Skeletal muscle tissue (tissue), 4 donors: ENCODE results near the gene PTP4A2. TPM values are rescaled to one million over a fixed set of nuclear protein-coding genes. Genes with fewer than 3 reads are reported as not detected.
A peak's percentile ranks its signal among the peaks of the same experiment; 100 is the strongest.

Source experiments
- H3K27ac ChIP-seq: one replicate; pipeline ENCODE4 v1.7.0; 2013; ENCODE audit warnings: mild to moderate bottlenecking, low read depth, low read length, inconsistent platforms
- H3K27me3 ChIP-seq, 3 donors: one replicate each; pipeline ENCODE4 v1.7.0; 2013; ENCODE audit warnings: low read length in 3 of 3; ENCODE audit not compliant: control insufficient read depth in 3 of 3, insufficient read depth in 3 of 3
- H3K36me3 ChIP-seq, 3 donors: one replicate each; pipeline ENCODE4 v1.7.0; 2013; ENCODE audit warnings: low read length in 3 of 3; ENCODE audit not compliant: control insufficient read depth in 3 of 3, insufficient read depth in 3 of 3
- H3K4me1 ChIP-seq, 3 donors: one replicate each; pipeline ENCODE4 v1.7.0; 2013; ENCODE audit warnings: low read length in 3 of 3, mild to moderate bottlenecking in 3 of 3; ENCODE audit not compliant: control insufficient read depth in 3 of 3, insufficient read depth in 3 of 3
- H3K4me3 ChIP-seq, 3 donors: one replicate each; pipeline ENCODE4 v1.7.0; 2013; ENCODE audit warnings: low read length in 3 of 3
- H3K9ac ChIP-seq, 3 donors: one replicate each; pipeline ENCODE4 v1.7.0; 2013; ENCODE audit warnings: low read length in 3 of 3, mild to moderate bottlenecking in 3 of 3, moderate library complexity in 2 of 3, low read depth in 1 of 3
- H3K9me3 ChIP-seq, 3 donors: one replicate each; pipeline ENCODE4 v1.7.0; 2013; ENCODE audit warnings: low read length in 3 of 3; ENCODE audit not compliant: control insufficient read depth in 3 of 3
- total RNA-seq: library from RNA; depleted of rRNA; stranded (reverse); fragments of >200 nt; gene quantifications from one replicate; pipeline ENCODE4 v1.2.3, GENCODE V29; 2014
- donor health status: Osteomylitis.

PTP4A2 gene
- total RNA-seq, 1 donor from 2014 or later, result 457 TPM

GRCh38 chr1:31976401-31976800 lies 38.2 kb upstream of the PTP4A2 start:
- peaks cover 0 to 12% (median 2%) of the 10 kb centered on the region in 3 donors for H3K4me1 ChIP-seq
- H3K9me3 ChIP-seq, result no peaks in the 10 kb centered on the region
- no peak overlapping the region for H3K4me3 ChIP-seq
- no peaks in the 10 kb centered on the region for H3K27me3 ChIP-seq
- no peak overlapping the region for H3K27ac ChIP-seq
- no peak overlapping the region for H3K9ac ChIP-seq
- H3K36me3 ChIP-seq, result no peaks in the 10 kb centered on the region

GRCh38 chr1:31970873-31971272 lies 32.7 kb upstream of the PTP4A2 start:
- H3K9me3 ChIP-seq, result no peaks in the 10 kb centered on the region
- H3K27me3 ChIP-seq, result no peaks in the 10 kb centered on the region

GRCh38 chr1:31961536-31961935 lies 23.4 kb upstream of the PTP4A2 start:
- no peak overlapping the region for H3K4me3 ChIP-seq
- H3K9me3 ChIP-seq, result no peaks in the 10 kb centered on the region
- no peak overlapping the region for H3K27ac ChIP-seq
- H3K36me3 ChIP-seq, result no peaks in the 10 kb centered on the region
- H3K27me3 ChIP-seq, result no peaks in the 10 kb centered on the region
- H3K9ac ChIP-seq, result no peak overlapping the region
- peaks cover 0 to 13% (median 3%) of the 10 kb centered on the region in 3 donors for H3K4me1 ChIP-seq

More at GRCh38 chr1:31970873-31971272, 32.7 kb upstream of the PTP4A2 start:
- no peak overlapping the region for H3K9ac ChIP-seq
- no peaks in the 10 kb centered on the region for H3K36me3 ChIP-seq
- H3K27ac ChIP-seq, result no peak overlapping the region
- peaks cover 0 to 7% (median 0%) of the 10 kb centered on the region in 3 donors for H3K4me1 ChIP-seq
- no peak overlapping the region for H3K4me3 ChIP-seq

GRCh38 chr1:31959521-31960340 lies 21.6 kb upstream of the PTP4A2 start:
- peaks cover 14 to 28% (median 17%) of the 10 kb centered on the region in 3 donors for H3K4me1 ChIP-seq
- no peaks in the 10 kb centered on the region for H3K9me3 ChIP-seq
- no peak overlapping the region for H3K9ac ChIP-seq
- H3K27me3 ChIP-seq, result no peaks in the 10 kb centered on the region
- H3K36me3 ChIP-seq, result no peaks in the 10 kb centered on the region
- no peak overlapping the region for H3K27ac ChIP-seq
- H3K4me3 ChIP-seq, result no peak overlapping the region

GRCh38 chr1:31957701-31958674 lies 19.8 kb upstream of the PTP4A2 start:
- peak overlapping the region; percentile 48 for H3K27ac ChIP-seq
- no peaks in the 10 kb centered on the region for H3K27me3 ChIP-seq
- H3K4me3 ChIP-seq, result peak overlapping the region in 1 of 3 donors; percentile 17
- no peaks in the 10 kb centered on the region for H3K36me3 ChIP-seq
- H3K9me3 ChIP-seq, result no peaks in the 10 kb centered on the region
- no peak overlapping the region for H3K9ac ChIP-seq
- peaks cover 19 to 36% (median 22%) of the 10 kb centered on the region in 3 donors for H3K4me1 ChIP-seq

- peak overlapping the region; percentile 52 to 70 (median 68) for H3K9ac ChIP-seq
- no peaks in the 10 kb centered on the region for H3K36me3 ChIP-seq
- no peaks in the 10 kb centered on the region for H3K9me3 ChIP-seq
- H3K27me3 ChIP-seq, result no peaks in the 10 kb centered on the region
- peaks cover 25 to 50% (median 31%) of the 10 kb centered on the region in 3 donors for H3K4me1 ChIP-seq
- peak overlapping the region in 1 of 3 donors; percentile 9 for H3K4me3 ChIP-seq
- peak overlapping the region; percentile 89 for H3K27ac ChIP-seq
These were observed 18.0 kb upstream of the PTP4A2 start for GRCh38 chr1:31955917-31956736.

- Histone ChIP-seq H3K4me3 (peak overlapping the region; percentile 28 to 43 (median 30)), H3K4me1 (peaks cover 25 to 50% (median 31%) of the 10 kb centered on the region in 3 donors), H3K27ac (peak overlapping the region; percentile 93)
These were observed 16.6 kb upstream of the PTP4A2 start for GRCh38 chr1:31954607-31955283.

GRCh38 chr1:31952825-31953220 lies 14.7 kb upstream of the PTP4A2 start:
- peaks cover 25 to 48% (median 31%) of the 10 kb centered on the region in 3 donors for H3K4me1 ChIP-seq
- no peaks in the 10 kb centered on the region for H3K36me3 ChIP-seq
- H3K9me3 ChIP-seq, result no peaks in the 10 kb centered on the region
- no peaks in the 10 kb centered on the region for H3K27me3 ChIP-seq
- H3K4me3 ChIP-seq, result no peak overlapping the region
- H3K27ac ChIP-seq, result no peak overlapping the region
- H3K9ac ChIP-seq, result no peak overlapping the region

More at GRCh38 chr1:31954607-31955283, 16.6 kb upstream of the PTP4A2 start:
- Histone ChIP-seq H3K9me3 (no peaks in the 10 kb centered on the region), H3K9ac (peak overlapping the region; percentile 71 to 82 (median 78)), H3K27me3 (no peaks in the 10 kb centered on the region), H3K36me3 (no peaks in the 10 kb centered on the region)

GRCh38 chr1:31951276-31951675 lies 13.1 kb upstream of the PTP4A2 start:
- H3K9ac ChIP-seq, result peak overlapping the region in 2 of 3 donors; percentile 33 to 57
- H3K4me1 ChIP-seq, result peaks cover 23 to 37% (median 29%) of the 10 kb centered on the region in 3 donors
- H3K9me3 ChIP-seq, result no peaks in the 10 kb centered on the region
- H3K36me3 ChIP-seq, result no peaks in the 10 kb centered on the region
- H3K27ac ChIP-seq, result peak overlapping the region; percentile 55
- no peak overlapping the region for H3K4me3 ChIP-seq
- no peaks in the 10 kb centered on the region for H3K27me3 ChIP-seq
